GM12874 (cell line): ENCODE data around the gene PRXL2A.

Experiments used
- TF ChIP-seq, protein P1 (sequence below): IDR thresholded peaks from 2 replicates; pipeline ENCODE4 v1.5.1; 2011; ENCODE audit warnings: low read depth, mild to moderate bottlenecking, control low read depth, low read length, moderate library complexity; ENCODE audit not compliant: insufficient read depth

The PRXL2A gene

DNA sequence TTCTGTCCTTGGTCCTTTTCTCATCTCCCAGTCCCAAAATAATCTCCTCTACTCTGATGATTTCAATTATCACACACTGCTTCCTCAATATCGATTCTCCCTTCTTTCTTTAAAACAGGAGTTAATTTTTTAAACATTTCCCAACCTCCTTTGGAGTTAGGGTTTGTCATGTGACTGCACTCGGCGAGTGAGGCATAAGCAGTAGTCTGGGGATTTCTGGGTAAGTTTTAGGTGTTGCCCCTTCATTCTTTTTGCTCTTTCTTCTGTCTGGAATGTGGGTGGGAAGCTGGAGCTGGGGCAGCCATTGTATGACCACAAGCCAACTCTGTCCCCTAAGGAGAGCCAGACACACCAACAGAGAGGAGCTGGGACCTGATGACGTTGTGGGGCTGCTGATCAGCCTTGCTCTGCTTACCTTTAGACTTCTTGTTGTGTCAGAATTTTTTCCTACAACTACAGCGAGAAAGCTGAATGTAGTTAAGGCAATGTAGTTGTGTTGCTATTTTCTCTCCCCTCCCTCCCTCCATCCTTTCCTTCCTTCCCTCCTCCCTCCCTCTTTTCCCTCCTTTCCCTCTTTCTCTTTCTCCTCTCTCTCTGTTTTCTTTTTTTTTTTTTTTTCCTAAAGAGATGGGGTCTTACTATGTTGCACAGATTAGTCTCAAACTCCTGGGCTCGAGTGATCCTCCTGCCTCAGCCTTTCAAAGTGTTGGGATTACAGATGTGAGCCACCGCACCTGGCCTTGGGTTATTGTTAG, 39.3 kb downstream of the PRXL2A start:
- TF ChIP-seq, protein P1, sequence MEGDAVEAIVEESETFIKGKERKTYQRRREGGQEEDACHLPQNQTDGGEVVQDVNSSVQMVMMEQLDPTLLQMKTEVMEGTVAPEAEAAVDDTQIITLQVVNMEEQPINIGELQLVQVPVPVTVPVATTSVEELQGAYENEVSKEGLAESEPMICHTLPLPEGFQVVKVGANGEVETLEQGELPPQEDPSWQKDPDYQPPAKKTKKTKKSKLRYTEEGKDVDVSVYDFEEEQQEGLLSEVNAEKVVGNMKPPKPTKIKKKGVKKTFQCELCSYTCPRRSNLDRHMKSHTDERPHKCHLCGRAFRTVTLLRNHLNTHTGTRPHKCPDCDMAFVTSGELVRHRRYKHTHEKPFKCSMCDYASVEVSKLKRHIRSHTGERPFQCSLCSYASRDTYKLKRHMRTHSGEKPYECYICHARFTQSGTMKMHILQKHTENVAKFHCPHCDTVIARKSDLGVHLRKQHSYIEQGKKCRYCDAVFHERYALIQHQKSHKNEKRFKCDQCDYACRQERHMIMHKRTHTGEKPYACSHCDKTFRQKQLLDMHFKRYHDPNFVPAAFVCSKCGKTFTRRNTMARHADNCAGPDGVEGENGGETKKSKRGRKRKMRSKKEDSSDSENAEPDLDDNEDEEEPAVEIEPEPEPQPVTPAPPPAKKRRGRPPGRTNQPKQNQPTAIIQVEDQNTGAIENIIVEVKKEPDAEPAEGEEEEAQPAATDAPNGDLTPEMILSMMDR = no peak

DNA sequence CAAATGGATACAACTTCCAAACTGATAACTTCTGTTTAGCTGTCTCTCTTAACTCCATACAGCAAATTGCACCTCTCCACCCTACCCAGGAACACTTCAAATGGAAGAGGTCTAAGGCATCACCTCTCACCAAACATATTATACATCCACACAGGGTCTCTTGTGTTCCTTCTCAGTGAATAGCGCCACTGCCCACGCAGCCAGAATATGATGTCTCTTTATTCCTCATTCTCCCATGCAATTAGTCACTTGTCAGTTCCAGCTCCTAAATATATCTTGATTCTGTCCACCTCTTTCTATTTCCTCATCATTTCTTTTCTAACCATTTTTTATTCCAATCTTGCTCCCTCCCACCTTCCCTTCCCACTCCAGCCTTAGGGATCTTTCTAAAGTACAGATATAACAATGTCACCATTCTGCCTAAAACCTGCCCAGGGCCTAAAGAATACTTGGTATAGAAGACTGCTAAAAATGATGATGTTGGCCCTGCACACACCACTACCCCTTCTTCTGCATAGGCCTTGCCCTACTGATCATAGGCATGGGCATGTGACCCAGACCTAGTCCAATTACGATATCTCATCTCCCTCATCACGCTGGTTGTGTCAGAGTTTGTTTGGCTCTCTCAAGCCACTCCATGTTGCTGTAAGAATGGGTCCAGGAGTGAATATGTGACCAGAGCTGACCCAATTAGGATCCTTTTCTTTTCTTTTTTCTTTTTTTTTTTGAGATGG, 40.0 kb downstream of the PRXL2A start:
- TF ChIP-seq, protein P1 = no peak

DNA sequence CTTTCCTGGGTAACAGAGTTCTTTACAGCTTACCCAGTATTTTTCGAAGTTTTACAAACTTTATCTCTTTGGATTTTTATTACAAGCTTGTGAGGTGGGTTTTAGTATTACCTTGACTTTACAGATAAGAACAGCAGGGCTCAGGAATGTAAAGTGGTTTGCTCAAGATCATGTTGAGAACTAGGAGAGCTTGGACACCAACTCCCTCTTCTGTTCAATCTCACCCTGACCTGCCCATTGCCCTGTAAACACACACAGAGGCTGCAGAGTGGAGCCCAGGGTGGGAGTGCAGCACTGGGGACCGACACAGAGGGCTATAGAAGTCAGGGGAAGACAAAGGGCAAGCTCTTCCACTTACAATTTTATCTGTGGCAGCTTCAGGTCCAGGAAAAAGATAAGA, 41.2 kb downstream of the PRXL2A start:
- TF ChIP-seq, protein P1 = no peak

DNA sequence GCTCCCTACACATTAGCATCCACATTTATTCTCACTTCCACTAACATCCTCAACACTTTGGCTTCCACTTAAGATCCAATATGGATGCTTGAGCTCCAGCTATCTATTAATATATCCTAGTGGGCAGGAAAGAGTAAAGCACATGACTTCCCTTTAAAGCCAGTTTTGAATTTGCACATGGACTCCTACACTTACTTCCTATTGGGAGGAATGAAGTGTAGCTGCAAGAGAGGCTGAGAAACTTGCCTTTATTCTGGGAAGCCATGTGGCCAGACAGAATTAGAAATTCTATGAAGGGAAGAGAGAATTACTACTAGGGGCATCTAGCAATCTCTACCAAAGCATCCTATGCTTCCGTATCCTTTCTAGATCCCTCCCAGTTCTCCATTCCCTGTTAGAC, 42.8 kb downstream of the PRXL2A start:
- TF ChIP-seq, protein P1 = no peak

DNA sequence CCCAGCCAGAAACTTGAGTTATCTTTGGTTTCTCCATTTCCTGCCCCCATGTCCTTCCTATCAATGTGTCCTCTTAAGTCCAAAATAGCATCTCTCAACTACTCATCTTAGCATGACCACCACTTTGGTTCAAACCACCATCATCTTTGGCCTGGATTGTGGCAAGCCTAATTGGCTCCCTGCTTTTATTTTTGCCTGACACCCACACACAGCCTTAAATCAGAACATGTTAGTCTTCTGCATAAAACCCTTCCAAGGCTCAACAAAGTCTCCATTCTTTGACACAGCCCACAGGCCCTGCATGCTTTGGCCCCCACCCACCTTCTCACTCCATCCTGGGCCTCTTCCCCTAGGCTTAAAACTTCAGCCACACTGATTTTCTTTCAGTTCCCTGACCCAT, 43.7 kb downstream of the PRXL2A start:
- TF ChIP-seq, protein P1 = no peak

DNA sequence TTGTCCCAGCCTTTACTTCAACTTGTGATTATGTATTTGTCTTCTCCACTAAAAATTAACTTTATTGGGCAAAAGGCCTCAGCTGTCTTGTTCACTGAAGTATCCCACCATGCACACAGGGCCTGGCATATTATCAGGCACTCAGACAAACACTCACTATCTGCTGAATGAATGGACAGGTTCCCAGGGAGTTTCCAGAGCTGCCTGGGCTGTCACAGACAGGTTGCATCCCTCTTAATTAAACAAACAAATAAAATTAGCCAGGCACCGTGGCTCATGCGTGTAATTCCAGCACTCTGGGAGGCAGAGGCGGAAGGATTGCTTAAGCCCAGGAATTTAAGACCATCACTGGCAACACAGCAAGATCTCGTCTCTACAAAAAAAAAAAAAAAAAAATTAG, 44.3 kb downstream of the PRXL2A start:
- TF ChIP-seq, protein P1 = no peak

DNA sequence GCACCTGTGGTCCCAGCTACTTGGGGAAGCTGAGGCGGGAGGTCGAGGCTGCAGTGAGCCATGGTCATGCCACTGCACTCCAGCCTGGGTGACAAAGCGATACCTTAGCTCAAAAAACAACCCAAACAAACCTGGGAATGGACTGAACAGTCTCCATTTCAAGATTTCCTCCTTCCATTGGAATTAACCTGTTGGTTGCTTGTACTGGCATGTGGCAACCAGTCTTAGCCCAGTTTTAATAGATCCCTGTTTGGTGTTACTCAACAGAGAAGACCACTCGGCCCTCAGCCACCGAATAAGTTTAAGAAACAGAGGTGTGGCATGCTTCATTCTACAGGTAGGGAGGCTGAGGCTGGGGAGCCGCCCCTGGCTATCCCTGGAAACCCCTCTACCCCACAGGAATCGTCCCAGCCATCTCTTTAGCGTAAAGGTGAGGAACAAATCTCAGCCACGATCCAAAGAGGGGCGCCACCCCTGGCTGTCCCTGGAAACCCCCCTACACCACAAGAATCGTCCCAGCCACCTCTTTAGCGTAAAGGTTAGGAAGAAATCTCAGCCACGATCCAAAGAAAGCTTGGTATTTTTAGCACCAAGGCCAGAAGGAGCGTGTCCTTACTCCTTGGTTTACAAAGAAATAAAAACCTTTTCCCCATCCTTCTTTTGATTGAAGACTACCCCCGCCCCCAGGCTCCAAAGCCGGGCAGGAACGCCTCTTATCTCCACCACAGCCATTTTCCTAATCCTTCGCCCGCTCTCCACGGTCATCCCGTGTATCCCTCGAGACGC, 44.9 kb downstream of the PRXL2A start:
- TF ChIP-seq, protein P1 = no peak
